DMS153 (cell line): ENCODE results near the gene SGPL1.
"Not testable (repeated sequence)": the region's sequence is repeated elsewhere in the genome, so short reads cannot be mapped to it uniquely, and the experiment has no call there.

ENCODE experiments used
- DNase-seq: peaks from one replicate; lab custom pipeline; 2025; lab: John Stamatoyannopoulos, UW

The SGPL1 gene

GRCh38 chr10:70843776-70844489 is 28.2 kb downstream of the SGPL1 start:
- peak; percentile 39 for DNase-seq

- no peak for DNase-seq
These were observed 29.5 kb downstream of the SGPL1 start for GRCh38 chr10:70845256-70845655.

GRCh38 chr10:70845816-70846215 is 30.1 kb downstream of the SGPL1 start:
- no peak for DNase-seq

GRCh38 chr10:70846795-70847194 is 31.0 kb downstream of the SGPL1 start:
- DNase-seq: no peak

- DNase-seq: no peak
These were observed 32.1 kb downstream of the SGPL1 start for GRCh38 chr10:70847659-70848360.

GRCh38 chr10:70849582-70850016 is 33.9 kb downstream of the SGPL1 start:
- no peak for DNase-seq

- DNase-seq: no peak
These were observed 34.3 kb downstream of the SGPL1 start for GRCh38 chr10:70850097-70850496.

GRCh38 chr10:70851597-70852475 is 36.1 kb downstream of the SGPL1 start:
- peak; percentile 22 for DNase-seq

GRCh38 chr10:70853038-70853437 is 37.3 kb downstream of the SGPL1 start:
- no peak for DNase-seq

GRCh38 chr10:70853457-70853856 is 37.7 kb downstream of the SGPL1 start:
- DNase-seq: no peak

GRCh38 chr10:70856454-70856853 is 40.7 kb downstream of the SGPL1 start:
- DNase-seq: no peak

GRCh38 chr10:70858759-70859158 is 43.0 kb downstream of the SGPL1 start:
- peak; percentile 19 for DNase-seq

- not testable (repeated sequence) for DNase-seq
These were observed 45.9 kb downstream of the SGPL1 start for GRCh38 chr10:70861495-70862197.

GRCh38 chr10:70863470-70864160 is 47.9 kb downstream of the SGPL1 start:
- DNase-seq: no peak

- DNase-seq: no peak
These were observed 49.2 kb downstream of the SGPL1 start for GRCh38 chr10:70864935-70865334.

GRCh38 chr10:70866424-70866823 is 50.7 kb downstream of the SGPL1 start:
- DNase-seq: no peak

GRCh38 chr10:70872291-70872690 is 56.5 kb downstream of the SGPL1 start:
- DNase-seq: no peak

- DNase-seq: no peak
These were observed 58.3 kb downstream of the SGPL1 start for GRCh38 chr10:70874061-70874460.

- DNase-seq: no peak
These were observed 63.5 kb downstream of the SGPL1 start for GRCh38 chr10:70879207-70879606.

- peak; percentile 45 for DNase-seq
These were observed 64.4 kb downstream of the SGPL1 start for GRCh38 chr10:70880077-70880534.

- DNase-seq: no peak
These were observed 69.0 kb downstream of the SGPL1 start for GRCh38 chr10:70884741-70885140.
